NCI-H2029 (cell line): Measurements from ENCODE around the gene TSSK1B.
"Not testable (repeated sequence)": the region's sequence is repeated elsewhere in the genome, so short reads cannot be mapped to it uniquely, and the experiment has no call there.

Source experiments
- DNase-seq: peaks from one replicate; lab custom pipeline; 2025; lab: John Stamatoyannopoulos, UW

The TSSK1B gene

GRCh38 chr5:113434889-113435288, at the start of gene TSSK1B:
Gene TSSK1B (minus strand): TSS chr5:113434989. CDS start chr5:113434839, 150 bp downstream.
- no peak for DNase-seq

DNA sequence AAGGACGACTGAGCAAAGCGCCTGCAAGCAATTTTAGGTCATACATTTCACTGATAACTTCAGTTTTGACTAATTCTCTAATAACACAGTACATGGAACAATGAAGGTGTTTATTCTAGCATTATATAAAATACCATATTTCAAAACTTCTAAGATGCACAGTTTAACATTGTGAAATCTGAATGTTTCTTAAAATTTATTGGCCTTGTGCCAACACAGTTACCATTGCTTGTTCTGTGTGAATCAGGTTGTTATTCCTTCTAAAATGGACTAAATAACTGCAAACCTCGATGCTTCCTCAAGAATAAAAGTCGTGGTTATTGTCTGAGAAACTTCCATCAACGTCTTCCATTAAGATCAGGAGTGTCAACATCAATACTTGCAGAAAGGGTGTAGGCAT, 45.5 kb upstream of the TSSK1B start:
- no peak for DNase-seq

DNA sequence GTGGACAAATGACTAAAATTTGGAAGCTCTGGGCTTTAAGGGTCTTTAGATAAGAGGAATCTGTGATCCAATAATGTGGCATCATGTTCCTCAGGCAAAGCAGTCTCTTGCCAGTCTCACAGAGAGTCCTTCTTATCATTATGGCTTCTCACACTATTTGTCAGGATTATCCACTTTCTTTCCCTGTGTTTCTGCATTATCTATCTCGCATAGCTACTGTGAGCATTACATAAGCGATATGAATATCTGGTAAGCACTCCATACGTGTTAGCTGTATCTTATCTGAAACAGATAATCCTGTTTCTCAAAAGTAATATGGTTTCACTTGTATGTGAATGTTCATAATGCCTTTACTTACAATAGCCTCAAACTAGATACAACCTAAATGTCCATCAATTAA, 43.9 kb upstream of the TSSK1B start:
- DNase-seq: no peak

DNA sequence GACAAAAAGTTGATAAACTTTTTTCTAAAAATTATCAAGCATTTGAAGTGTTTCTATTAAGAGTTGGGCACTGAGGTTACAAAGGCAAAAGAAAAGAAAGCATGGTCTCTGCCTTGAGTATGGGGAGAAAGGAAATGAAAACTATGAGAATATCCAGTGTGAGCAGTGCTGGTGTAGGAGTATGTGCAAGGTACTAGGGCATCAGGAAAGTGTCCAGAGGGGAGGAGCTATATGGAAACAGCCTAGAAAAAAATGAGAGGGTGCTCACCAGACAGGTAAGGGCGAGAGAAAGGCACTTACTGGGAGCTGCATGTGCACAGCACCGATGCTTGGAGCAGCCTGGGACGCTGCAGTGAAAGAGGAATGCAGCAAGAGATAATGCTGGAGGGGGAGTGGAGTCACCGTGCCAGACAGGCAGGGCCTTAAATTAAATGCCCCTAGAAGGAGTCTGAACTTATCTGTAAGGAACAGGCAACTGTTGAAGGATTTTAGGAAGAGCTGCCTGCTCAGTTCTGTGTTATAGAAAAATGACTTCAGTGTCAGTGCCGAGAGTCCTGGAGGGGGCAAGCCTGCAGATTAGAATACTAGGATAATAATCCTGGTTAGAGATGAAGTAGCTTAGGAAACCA, 39.4 kb upstream of the TSSK1B start:
- no peak for DNase-seq

- no peak for DNase-seq
These were observed 28.2 kb upstream of the TSSK1B start for GRCh38 chr5:113463032-113463431.

DNA sequence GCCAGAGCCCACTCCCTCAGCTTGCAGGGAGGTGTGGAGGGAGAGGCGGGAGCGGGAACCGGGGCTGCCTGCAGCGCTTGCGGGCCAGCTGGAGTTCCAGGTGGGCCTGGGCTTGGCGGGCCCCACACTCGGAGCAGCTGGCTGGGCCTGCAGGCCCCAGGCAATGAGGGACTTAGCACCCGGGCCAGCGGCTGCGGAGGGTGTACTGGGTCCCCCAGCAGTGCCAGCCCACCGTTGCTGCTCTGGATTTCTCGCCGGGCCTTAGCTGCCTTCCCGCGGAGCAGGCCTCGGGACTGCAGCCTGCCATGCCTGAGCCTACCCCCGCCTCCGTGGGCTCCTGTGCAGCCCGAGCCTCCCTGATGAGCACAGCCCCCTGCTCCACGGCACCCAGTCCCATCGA, 22.3 kb upstream of the TSSK1B start:
- DNase-seq: not testable (repeated sequence)

GRCh38 chr5:113452941-113453340, 18.2 kb upstream of the TSSK1B start:
- DNase-seq: no peak

DNA sequence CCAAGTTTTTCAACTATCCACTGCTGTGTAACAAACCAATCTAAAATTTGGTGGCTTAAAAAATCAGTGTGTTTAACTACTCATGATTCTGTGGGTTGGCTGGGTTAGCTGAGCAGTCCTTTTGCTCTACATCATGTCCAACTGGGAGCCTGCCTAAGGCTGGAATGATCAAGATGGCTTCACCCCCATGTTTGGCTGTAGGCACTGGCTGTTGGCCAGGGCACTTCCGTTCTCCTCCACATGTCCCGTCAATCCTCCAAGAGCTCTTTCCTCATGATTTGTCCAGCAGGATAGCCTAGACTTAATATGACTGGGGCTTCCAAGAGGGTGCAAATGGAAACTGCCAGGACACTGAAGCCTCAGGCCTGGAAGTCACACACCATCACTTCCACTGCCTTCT, 17.0 kb upstream of the TSSK1B start:
- no peak for DNase-seq

GRCh38 chr5:113450929-113451328, 16.1 kb upstream of the TSSK1B start:
- DNase-seq: no peak

GRCh38 chr5:113450462-113450861, 15.7 kb upstream of the TSSK1B start:
- no peak for DNase-seq

GRCh38 chr5:113448252-113448651, 13.5 kb upstream of the TSSK1B start:
- DNase-seq: no peak

- no peak for DNase-seq
These were observed 12.8 kb upstream of the TSSK1B start for GRCh38 chr5:113447498-113448050.

GRCh38 chr5:113446358-113446927, 11.7 kb upstream of the TSSK1B start:
- DNase-seq: no peak

DNA sequence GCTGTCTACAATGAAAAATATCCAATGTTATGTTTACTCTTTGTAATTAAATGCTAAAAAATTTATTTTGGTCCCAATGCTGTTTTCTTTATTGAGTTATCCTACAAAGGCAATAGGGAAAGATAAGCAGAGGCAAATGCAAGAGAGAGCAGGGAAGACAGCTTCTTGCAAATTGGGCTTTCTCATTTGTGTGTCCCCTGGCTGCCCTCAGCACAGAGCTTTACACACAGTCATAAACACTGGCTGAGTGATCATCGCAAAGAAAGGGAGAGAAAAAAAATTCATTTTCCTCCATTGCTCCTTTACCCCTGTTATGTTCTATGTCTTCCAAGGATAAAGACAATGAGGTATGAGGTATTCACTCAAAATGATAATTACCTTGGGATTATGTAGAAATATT, 2.3 kb upstream of the TSSK1B start:
- DNase-seq: no peak

DNA sequence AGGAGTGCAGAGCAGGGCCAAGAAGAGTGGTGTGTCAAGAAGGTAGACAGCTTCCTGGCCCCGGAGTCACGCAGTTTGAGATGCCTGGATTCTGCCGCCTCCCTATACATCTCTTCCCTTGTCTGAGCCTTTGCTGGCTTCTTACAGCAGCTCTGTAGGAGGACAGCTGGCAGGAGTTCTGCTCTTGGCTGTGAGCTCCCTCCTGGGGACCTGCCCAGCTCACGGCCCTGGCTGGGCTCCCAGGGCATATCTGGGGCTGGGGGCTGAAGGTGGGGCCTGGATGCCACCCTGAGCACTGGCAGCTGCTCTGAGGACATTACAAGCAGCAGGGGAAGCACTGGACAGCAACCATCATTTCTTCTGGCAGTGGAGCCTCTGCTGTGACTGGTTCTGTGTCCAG, 786 bp upstream of the TSSK1B start:
- DNase-seq: no peak

GRCh38 chr5:113433862-113434612, 752 bp downstream of the TSSK1B start:
- no peak for DNase-seq

DNA sequence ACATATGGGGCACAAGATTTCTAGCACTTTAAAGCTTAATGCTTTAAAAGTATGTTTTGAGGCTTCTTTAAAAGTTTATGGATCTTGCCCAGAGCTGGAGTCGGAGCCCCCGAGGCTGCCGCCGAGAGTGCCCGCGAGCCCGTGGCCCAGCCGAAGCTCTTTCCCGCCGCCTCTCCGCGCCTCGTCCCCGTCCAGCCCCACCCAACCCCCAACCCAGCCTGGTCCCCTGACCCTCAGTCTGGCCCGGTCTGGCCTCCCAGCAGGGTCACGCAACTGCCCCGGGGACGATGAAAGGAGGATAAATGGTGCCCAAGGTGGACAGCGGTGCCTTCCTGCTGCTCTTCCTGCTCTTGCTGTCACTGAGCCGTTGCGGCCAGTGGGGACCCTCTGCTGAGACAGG, 1.7 kb downstream of the TSSK1B start:
- DNase-seq: no peak

GRCh38 chr5:113427871-113428574, 6.8 kb downstream of the TSSK1B start:
- DNase-seq: no peak

DNA sequence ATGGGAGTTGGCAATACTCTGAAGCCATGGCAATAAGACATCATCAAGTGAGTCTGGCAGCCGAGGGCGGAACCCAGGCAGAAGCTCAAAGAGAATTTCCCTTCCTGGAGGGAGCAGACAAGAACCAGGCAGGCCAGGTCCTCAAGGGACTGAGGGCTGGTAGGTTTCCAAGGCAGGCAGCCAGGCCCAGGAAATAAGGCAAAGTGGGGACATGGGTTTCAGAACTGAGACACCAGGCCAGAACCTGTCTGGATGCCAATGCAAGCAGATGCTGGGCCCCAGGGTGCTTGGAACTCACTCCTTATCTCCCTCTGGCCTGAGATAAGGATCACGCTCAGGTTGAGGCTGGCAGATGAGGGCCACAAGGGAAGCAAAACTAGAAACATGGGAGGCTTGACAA, 8.9 kb downstream of the TSSK1B start:
- DNase-seq: no peak

GRCh38 chr5:113421693-113422092, 13.1 kb downstream of the TSSK1B start:
- DNase-seq: no peak

DNA sequence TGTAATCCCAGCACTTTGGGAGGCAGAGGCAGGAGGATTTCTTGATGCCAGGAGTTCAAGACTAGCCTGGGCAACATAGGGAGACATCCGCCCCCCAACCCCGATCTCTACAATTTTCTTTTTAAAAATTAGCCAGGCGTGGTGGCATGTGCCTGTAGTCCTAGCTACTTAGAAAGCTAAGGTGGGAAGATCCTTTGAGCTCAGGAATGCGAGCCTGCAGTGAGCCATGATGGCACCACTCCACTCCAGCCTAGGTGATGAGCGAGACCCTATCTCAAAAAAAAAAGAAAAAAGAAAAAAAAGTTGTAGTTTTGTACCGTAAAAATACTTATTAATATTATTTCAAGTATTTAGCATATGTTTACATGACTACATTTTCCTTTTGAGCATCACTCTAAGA, 29.3 kb downstream of the TSSK1B start:
- no peak for DNase-seq

DNA sequence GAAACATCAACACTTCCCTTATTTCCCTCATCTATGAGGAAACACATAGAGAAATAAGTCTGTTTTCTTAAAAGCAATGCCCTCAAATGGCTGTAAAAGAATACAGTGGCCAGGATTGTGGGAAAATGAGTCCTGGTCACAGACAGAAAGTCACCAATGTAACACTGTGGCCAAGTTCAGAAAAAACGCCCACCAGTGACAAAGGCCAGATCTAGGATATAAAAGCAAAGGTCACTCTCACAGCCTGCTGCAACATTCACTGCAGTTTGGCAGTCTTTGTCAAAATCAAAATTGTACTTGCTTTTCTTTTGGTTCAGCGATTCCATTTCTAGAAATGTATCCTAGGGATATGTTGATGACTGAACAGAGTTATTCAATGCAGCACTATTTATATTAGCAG, 30.5 kb downstream of the TSSK1B start:
- DNase-seq: no peak

GRCh38 chr5:113397986-113398385, 36.8 kb downstream of the TSSK1B start:
- DNase-seq: not testable (repeated sequence)
